IMR-90 (cell line): Measurements from ENCODE around the gene HCFC1R1. TPM values are rescaled to one million over a fixed set of nuclear protein-coding genes. Genes with fewer than 3 reads are reported as not detected.

Source experiments
- ATAC-seq: fragments of 200-7000 bp; cut with Tn5 transposase; 2 replicates; pipeline ENCODE4 v1.9.1; 2020; ENCODE audit warnings: low read depth, mild to moderate bottlenecking, moderate library complexity
- BruUV-seq: library from RNA; stranded (reverse); fragments of 400-500 nt; replicated peaks from 2 replicates; lab custom pipeline; 2021; lab: Mats Ljungman, UMichigan
- CTCF ChIA-PET: fragments of 300-600 bp; formaldehyde crosslinking; extraction: SDS; loops from one replicate; lab custom pipeline; 2021; ENCODE audit warnings: antibody characterized with exemption; lab: Yijun Ruan, JAX
- POLR2A ChIA-PET: fragments of 300-600 bp; sonication (Branson Sonifier 250); formaldehyde crosslinking; loops from one replicate; lab custom pipeline; 2022; ENCODE audit warnings: antibody characterized with exemption; ENCODE audit not compliant: unreplicated experiment; lab: Charles Lee
- DNase-seq: peaks from one replicate; pipeline ENCODE4 v3.0.0; 2013
- H2AFZ ChIP-seq: replicated peaks from 2 replicates; pipeline ENCODE3; 2013; ENCODE audit warnings: low read length, mild to moderate bottlenecking; ENCODE audit not compliant: poor library complexity
- H2AK5ac ChIP-seq: 2 replicates; pipeline ENCODE4 v1.6.1; 2013; ENCODE audit warnings: low read depth, low read length, inconsistent platforms
- H2AK9ac ChIP-seq: replicated peaks from 2 replicates; pipeline ENCODE3; 2013; ENCODE audit warnings: mild to moderate bottlenecking, low read depth, low read length, moderate library complexity; ENCODE audit not compliant: poor library complexity
- H2BK120ac ChIP-seq: 2 replicates; pipeline ENCODE4 v1.6.1; 2013; ENCODE audit warnings: low read depth, low read length, inconsistent platforms
- H2BK15ac ChIP-seq: 3 replicates; pipeline ENCODE4 v1.6.1; 2013; ENCODE audit warnings: low read depth, low read length, inconsistent platforms
- H2BK20ac ChIP-seq: 2 replicates; pipeline ENCODE4 v1.6.1; 2013; ENCODE audit warnings: low read depth, mild to moderate bottlenecking, inconsistent platforms, low read length, moderate library complexity
- H2BK5ac ChIP-seq: 2 replicates; pipeline ENCODE4 v1.6.1; 2013; ENCODE audit warnings: mild to moderate bottlenecking, low read depth, low read length, inconsistent platforms; ENCODE audit not compliant: poor library complexity, severe bottlenecking
- H3K14ac ChIP-seq: replicated peaks from 2 replicates; pipeline ENCODE4 v1.6.1; 2013; ENCODE audit warnings: low read depth, low read length, inconsistent platforms
- H3K18ac ChIP-seq: 2 replicates; pipeline ENCODE4 v1.6.1; 2013; ENCODE audit warnings: low read depth, low read length, control low read depth
- H3K23ac ChIP-seq: 2 replicates; pipeline ENCODE4 v1.6.1; 2013; ENCODE audit warnings: low read depth, low read length, inconsistent platforms
- H3K27ac ChIP-seq: 2 replicates; pipeline ENCODE4 v1.5.1; 2013; ENCODE audit warnings: mild to moderate bottlenecking, control low read depth, low read length; ENCODE audit not compliant: insufficient read depth
- H3K27me3 ChIP-seq: 2 replicates; pipeline ENCODE4 v1.6.1; 2013; ENCODE audit warnings: low read length; ENCODE audit not compliant: control insufficient read depth, insufficient read depth
- H3K36me3 ChIP-seq: 2 replicates; pipeline ENCODE4 v1.6.1; 2013; ENCODE audit warnings: low read length, mixed read lengths; ENCODE audit not compliant: control insufficient read depth, insufficient read depth
- H3K4ac ChIP-seq: 2 replicates; pipeline ENCODE4 v1.6.1; 2013; ENCODE audit warnings: low read depth, low read length, inconsistent platforms
- H3K4me1 ChIP-seq: 2 replicates; pipeline ENCODE4 v1.6.1; 2013; ENCODE audit warnings: low read length, mixed read lengths; ENCODE audit not compliant: control insufficient read depth, insufficient read depth
- H3K4me2 ChIP-seq: 2 replicates; pipeline ENCODE4 v1.6.1; 2013; ENCODE audit warnings: low read depth, mild to moderate bottlenecking, control low read depth, low read length, moderate library complexity
- H3K4me3 ChIP-seq: 2 replicates; pipeline ENCODE4 v1.5.1; 2013; ENCODE audit warnings: low read depth, mild to moderate bottlenecking, control low read depth, low read length, moderate library complexity; ENCODE audit not compliant: insufficient read depth
- H3K56ac ChIP-seq: 2 replicates; pipeline ENCODE4 v1.6.1; 2013; ENCODE audit warnings: low read length, inconsistent platforms; ENCODE audit not compliant: insufficient read depth; ENCODE audit errors: extremely low read depth
- H3K79me1 ChIP-seq, 2 experiments: 2 replicates each; pipeline ENCODE4 v1.6.1; 2013; ENCODE audit warnings: low read length in 2 of 2, inconsistent platforms in 1 of 2, low read depth in 1 of 2
- H3K9ac ChIP-seq: 2 replicates; pipeline ENCODE4 v1.6.1; 2013; ENCODE audit warnings: low read depth, low read length, control low read depth
- H3K9me1 ChIP-seq: 2 replicates; pipeline ENCODE4 v1.6.1; 2013; ENCODE audit warnings: low read length, inconsistent platforms; ENCODE audit not compliant: insufficient read depth
- H3K9me3 ChIP-seq: 2 replicates; pipeline ENCODE4 v1.6.1; 2013; ENCODE audit warnings: low read length; ENCODE audit not compliant: control insufficient read depth, insufficient read depth
- H4K20me1 ChIP-seq: 2 replicates; pipeline ENCODE4 v1.6.1; 2013; ENCODE audit warnings: low read length, inconsistent platforms; ENCODE audit not compliant: insufficient read depth
- H4K5ac ChIP-seq: 2 replicates; pipeline ENCODE4 v1.6.1; 2013; ENCODE audit warnings: mild to moderate bottlenecking, low read depth, low read length, control low read depth
- H4K8ac ChIP-seq, 2 experiments: 2 replicates each; pipeline ENCODE4 v1.6.1; 2013; ENCODE audit warnings: low read depth in 2 of 2, low read length in 2 of 2, control low read depth in 1 of 2, inconsistent platforms in 1 of 2
- H4K91ac ChIP-seq: 2 replicates; pipeline ENCODE4 v1.6.1; 2013; ENCODE audit warnings: low read depth, low read length, inconsistent platforms; ENCODE audit not compliant: insufficient read depth
- BHLHE40 ChIP-seq: fragments of 150-350 bp; IDR thresholded peaks from 2 replicates; pipeline ENCODE4 v1.6.1; 2016; ENCODE audit warnings: mild to moderate bottlenecking, low read depth, low read length
- CEBPB ChIP-seq: IDR thresholded peaks from 2 replicates; pipeline ENCODE4 v1.6.1; 2012; ENCODE audit warnings: low read depth, low read length, improper control_type of control experiment
- CHD1 ChIP-seq: IDR thresholded peaks from 2 replicates; pipeline ENCODE4 v1.6.1; 2012; ENCODE audit warnings: low read depth, low read length, improper control_type of control experiment
- CTCF ChIP-seq: conservative IDR thresholded peaks from 2 replicates; pipeline ENCODE4 v1.5.1; 2012; ENCODE audit warnings: mild to moderate bottlenecking, low read depth, low read length, improper control_type of control experiment
- ELK1 ChIP-seq: fragments of 150-350 bp; IDR thresholded peaks from 2 replicates; pipeline ENCODE4 v1.6.1; 2016; ENCODE audit warnings: low read depth, mild to moderate bottlenecking, low read length, moderate library complexity, borderline replicate concordance
- FOS ChIP-seq: fragments of 150-350 bp; IDR thresholded peaks from 2 replicates; pipeline ENCODE4 v1.6.1; 2016; ENCODE audit warnings: low read depth, low read length
- MAFK ChIP-seq: IDR thresholded peaks from 2 replicates; pipeline ENCODE4 v1.6.1; 2012; ENCODE audit warnings: low read depth, low read length, improper control_type of control experiment
- MAZ ChIP-seq: IDR thresholded peaks from 2 replicates; pipeline ENCODE4 v1.6.1; 2012; ENCODE audit warnings: low read depth, mild to moderate bottlenecking, low read length, improper control_type of control experiment, moderate library complexity, borderline replicate concordance
- MXI1 ChIP-seq: IDR thresholded peaks from 2 replicates; pipeline ENCODE4 v1.6.1; 2012; ENCODE audit warnings: low read depth, mild to moderate bottlenecking, low read length, moderate library complexity, borderline replicate concordance
- NFE2L2 ChIP-seq: fragments of 150-350 bp; IDR thresholded peaks from 2 replicates; pipeline ENCODE4 v1.6.1; 2016; ENCODE audit warnings: low read depth, mild to moderate bottlenecking, low read length
- POLR2A ChIP-seq: IDR thresholded peaks from 2 replicates; pipeline ENCODE4 v1.6.1; 2012; ENCODE audit warnings: mild to moderate bottlenecking, low read depth, low read length
- RAD21 ChIP-seq: IDR thresholded peaks from 2 replicates; pipeline ENCODE4 v1.6.1; 2012; ENCODE audit warnings: low read length, improper control_type of control experiment
- RCOR1 ChIP-seq: IDR thresholded peaks from 2 replicates; pipeline ENCODE4 v1.6.1; 2012; ENCODE audit warnings: mild to moderate bottlenecking, low read length, improper control_type of control experiment; ENCODE audit not compliant: insufficient replicate concordance
- RFX5 ChIP-seq: IDR thresholded peaks from 2 replicates; pipeline ENCODE4 v1.8.0; 2012; ENCODE audit warnings: low read depth, mild to moderate bottlenecking, low read length, moderate library complexity
- SMC3 ChIP-seq: fragments of 150-350 bp; IDR thresholded peaks from 2 replicates; pipeline ENCODE4 v1.6.1; 2016; ENCODE audit warnings: low read depth, mild to moderate bottlenecking, antibody characterized with exemption, low read length, moderate library complexity
- USF2 ChIP-seq: fragments of 150-350 bp; IDR thresholded peaks from 2 replicates; pipeline ENCODE4 v1.6.1; 2017; ENCODE audit warnings: mild to moderate bottlenecking, antibody characterized with exemption, low read length, low read depth
- WGBS, 2 experiments: methylation state at CpG; one replicate each; pipeline versions ENCODE4 v1.1.5 to v1.1.7; 2013; ENCODE audit warnings: missing lambda C conversion rate in 2 of 2; ENCODE audit not compliant: insufficient read length in 1 of 2; ENCODE audit errors: extremely low coverage in 2 of 2; 5-methylcytosine and 5-hydroxymethylcytosine counted together
- dilution Hi-C: fragments of 300-500 bp; cut with HindIII; formaldehyde crosslinking; loops from one replicate; pipeline ENCODE4 v1.14.3; 2018; ENCODE audit warnings: low sequenced_read_pairs; ENCODE audit not compliant: unreplicated experiment
- in situ Hi-C: fragments of 300-500 bp; cut with MboI; formaldehyde crosslinking; loops from 3 replicates; pipeline ENCODE4 v1.14.3; 2019; ENCODE audit warnings: low sequenced_read_pairs, inconsistent platforms, mixed read lengths
- intact Hi-C: fragments of 100-400 bp; cut with micrococcal nuclease; formaldehyde crosslinking; loops from 2 replicates; pipeline ENCODE4 v1.10.0; 2022
- polyA plus RNA-seq, 3 experiments: library from polyadenylated mRNA; depleted of rRNA; stranded (reverse); fragments of >200 nt; gene quantifications; 2 replicates each; pipeline ENCODE4 v1.2.3, GENCODE V29; 2012; ENCODE audit warnings: low replicate concordance in 1 of 3
- total RNA-seq: library from RNA; depleted of rRNA; stranded (reverse); fragments of >200 nt; gene quantifications from 2 replicates; pipeline ENCODE4 v1.2.3, GENCODE V29; 2012

Gene HCFC1R1
- total and polyA plus RNA-seq, 2 of the 4 experiments (the other 2 are of a cell fraction) = 7.2 to 57.9 TPM

- H2BK120ac ChIP-seq = no peak overlapping the region
- H2AK5ac ChIP-seq = no peak overlapping the region
- no peak overlapping the region for H4K91ac ChIP-seq
- no peaks in the 10 kb centered on the region; the same call in 1 of the 2 replicates for H3K9me3 ChIP-seq
- no peaks in the 10 kb centered on the region for H3K36me3 ChIP-seq
- no peak overlapping the region for H3K18ac ChIP-seq
- H3K23ac ChIP-seq = no peak overlapping the region
- CTCF ChIA-PET = no interaction called here
- 76% methylated on average over 16 of the region's 26 CpGs; no CpG with 5 or more reads in 1 of the 2 experiments for WGBS, 2 experiments
- no peak overlapping the region for H2BK20ac ChIP-seq
- POLR2A ChIA-PET = no interaction called here
- H2BK15ac ChIP-seq = no peak overlapping the region
- no TSS peak for BruUV-seq
- TF ChIP-seq USF2 = no peak
- TF ChIP-seq NFE2L2 = no peak
- TF ChIP-seq CEBPB = no peak
- no peak for TF ChIP-seq POLR2A
- no peak for TF ChIP-seq CHD1
- TF ChIP-seq MAZ = no peak
- no peak for TF ChIP-seq RAD21
- no peak for TF ChIP-seq RCOR1
- TF ChIP-seq RFX5 = no peak
- no peak for TF ChIP-seq ELK1
- TF ChIP-seq MAFK = no peak
- no peak for TF ChIP-seq SMC3
- no peak for TF ChIP-seq CTCF
- TF ChIP-seq BHLHE40 = no peak
- no peak for TF ChIP-seq FOS
- TF ChIP-seq MXI1 = no peak
- H2BK5ac ChIP-seq = no peak overlapping the region
- no peak overlapping the region for H2AFZ ChIP-seq
- dilution Hi-C loops (no loop called here), in situ Hi-C loops (no loop called here), intact Hi-C loops (no loop called here)
- no peak overlapping the region for H3K14ac ChIP-seq
- no peak overlapping the region for H4K8ac ChIP-seq
- peaks cover 52% of the 10 kb centered on the region for H3K27me3 ChIP-seq
- H3K4me2 ChIP-seq = no peak overlapping the region
- H2AK9ac ChIP-seq = no peak overlapping the region
- DNase-seq = no peak
- H3K9ac ChIP-seq = no peak overlapping the region
- H3K4me1 ChIP-seq = no peaks in the 10 kb centered on the region; the same call in 1 of the 2 replicates
- H3K79me1 ChIP-seq = no peaks in the 10 kb centered on the region
- no peak for ATAC-seq
- H3K9me1 ChIP-seq = peaks cover 3% of the 10 kb centered on the region; the same call in 1 of the 2 replicates
- H3K56ac ChIP-seq = no peak overlapping the region
- no peak overlapping the region for H3K4ac ChIP-seq
- H3K27ac ChIP-seq = no peak overlapping the region
- H4K20me1 ChIP-seq = no peaks in the 10 kb centered on the region
- H3K4me3 ChIP-seq = no peak overlapping the region
- H4K5ac ChIP-seq = no peak overlapping the region
Measured at GRCh38 chr16:3049921-3050481, 26.3 kb upstream of the HCFC1R1 start.
